Thoracic aorta (tissue), 2 donors: ENCODE results near the gene HVCN1. TPM values are rescaled to one million over a fixed set of nuclear protein-coding genes. Genes with fewer than 3 reads are reported as not detected.

ENCODE experiments used
- ATAC-seq: fragments of 150-250 bp; one replicate; pipeline ENCODE4 v1.8.0; 2017; ENCODE audit warnings: low read depth; ENCODE audit not compliant: insufficient number of reproducible peaks, low FRiP score
- DNase-seq: peaks from one replicate; pipeline ENCODE4 v3.0.0-alpha.2; 2020; ENCODE audit warnings: low spot score
- H3K27ac ChIP-seq, 2 donors: fragments of 200-600 bp; sonication (generic); 1 replicate in 1 of 2; 2 replicates in 1 of 2; pipeline ENCODE4 v1.5.1; 2016; ENCODE audit warnings: mild to moderate bottlenecking in 2 of 2, moderate library complexity in 2 of 2
- H3K27me3 ChIP-seq: fragments of 200-600 bp; sonication (generic); replicated peaks from 2 replicates; pipeline ENCODE4 v1.6.0; 2016; ENCODE audit warnings: mild to moderate bottlenecking; ENCODE audit not compliant: insufficient read depth
- H3K36me3 ChIP-seq: fragments of 200-600 bp; sonication (generic); one replicate; pipeline ENCODE4 v1.5.1; 2016
- H3K4me1 ChIP-seq, 2 donors: fragments of 200-600 bp; sonication (generic); 1 replicate in 1 of 2; 2 replicates in 1 of 2; pipeline versions ENCODE4 v1.5.1 to v1.6.0; 2016; ENCODE audit warnings: low read depth in 2 of 2, mild to moderate bottlenecking in 1 of 2; ENCODE audit not compliant: control insufficient read depth in 1 of 2
- H3K4me3 ChIP-seq: fragments of 200-600 bp; sonication (generic); 2 replicates; pipeline ENCODE4 v1.5.1; 2016; ENCODE audit warnings: mild to moderate bottlenecking
- H3K9me3 ChIP-seq: fragments of 200-600 bp; sonication (generic); 2 replicates; pipeline ENCODE4 v1.5.1; 2016
- total RNA-seq, 2 donors: library from RNA; depleted of rRNA; stranded (reverse); fragments of >200 nt; gene quantifications; one replicate each; pipeline versions ENCODE4 v1.1.0 to v1.2.3, GENCODE V29; 2016
- TF ChIP-seq, protein P1 (sequence below): fragments of 200-600 bp; sonication (generic); IDR thresholded peaks from one replicate; pipeline ENCODE4 v1.5.1; 2019; ENCODE audit warnings: antibody characterized with exemption

The HVCN1 gene
- total RNA-seq, 2 donors from 2014 or later = 12.3 to 14.5 TPM

GRCh38 chr12:110684312-110684836, 4.5 kb downstream of the HVCN1 start:
- Histone ChIP-seq H3K36me3 (no peaks in the 10 kb centered on the region), H3K4me3 (no peak overlapping the region), H3K27ac (no peak overlapping the region), H3K9me3 (no peaks in the 10 kb centered on the region), H3K27me3 (no peaks in the 10 kb centered on the region), H3K4me1 (peaks cover 0 to 13% of the 10 kb centered on the region in 2 donors)
- no peak for DNase-seq
- ATAC-seq = no peak
- TF ChIP-seq, protein P1, sequence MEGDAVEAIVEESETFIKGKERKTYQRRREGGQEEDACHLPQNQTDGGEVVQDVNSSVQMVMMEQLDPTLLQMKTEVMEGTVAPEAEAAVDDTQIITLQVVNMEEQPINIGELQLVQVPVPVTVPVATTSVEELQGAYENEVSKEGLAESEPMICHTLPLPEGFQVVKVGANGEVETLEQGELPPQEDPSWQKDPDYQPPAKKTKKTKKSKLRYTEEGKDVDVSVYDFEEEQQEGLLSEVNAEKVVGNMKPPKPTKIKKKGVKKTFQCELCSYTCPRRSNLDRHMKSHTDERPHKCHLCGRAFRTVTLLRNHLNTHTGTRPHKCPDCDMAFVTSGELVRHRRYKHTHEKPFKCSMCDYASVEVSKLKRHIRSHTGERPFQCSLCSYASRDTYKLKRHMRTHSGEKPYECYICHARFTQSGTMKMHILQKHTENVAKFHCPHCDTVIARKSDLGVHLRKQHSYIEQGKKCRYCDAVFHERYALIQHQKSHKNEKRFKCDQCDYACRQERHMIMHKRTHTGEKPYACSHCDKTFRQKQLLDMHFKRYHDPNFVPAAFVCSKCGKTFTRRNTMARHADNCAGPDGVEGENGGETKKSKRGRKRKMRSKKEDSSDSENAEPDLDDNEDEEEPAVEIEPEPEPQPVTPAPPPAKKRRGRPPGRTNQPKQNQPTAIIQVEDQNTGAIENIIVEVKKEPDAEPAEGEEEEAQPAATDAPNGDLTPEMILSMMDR = no peak

GRCh38 chr12:110683888-110684287, 5.0 kb downstream of the HVCN1 start:
- no peak overlapping the region for H3K27ac ChIP-seq
- H3K9me3 ChIP-seq = no peaks in the 10 kb centered on the region
- no peaks in the 10 kb centered on the region for H3K36me3 ChIP-seq
- ATAC-seq = no peak
- no peaks in the 10 kb centered on the region for H3K27me3 ChIP-seq
- no peak overlapping the region for H3K4me3 ChIP-seq
- TF ChIP-seq, protein P1 = no peak
- H3K4me1 ChIP-seq = peaks cover 0 to 13% of the 10 kb centered on the region in 2 donors
- DNase-seq = no peak

GRCh38 chr12:110680032-110680431, 8.9 kb downstream of the HVCN1 start:
- peaks cover 0 to 2% of the 10 kb centered on the region in 2 donors for H3K4me1 ChIP-seq
- DNase-seq (no peak), ATAC-seq (no peak)
- TF ChIP-seq, protein P1 = no peak
- H3K36me3 ChIP-seq = no peaks in the 10 kb centered on the region
- peaks cover 2% of the 10 kb centered on the region for H3K9me3 ChIP-seq
- H3K27me3 ChIP-seq = no peaks in the 10 kb centered on the region
- H3K4me3 ChIP-seq = no peak overlapping the region
- H3K27ac ChIP-seq = no peak overlapping the region

DNA sequence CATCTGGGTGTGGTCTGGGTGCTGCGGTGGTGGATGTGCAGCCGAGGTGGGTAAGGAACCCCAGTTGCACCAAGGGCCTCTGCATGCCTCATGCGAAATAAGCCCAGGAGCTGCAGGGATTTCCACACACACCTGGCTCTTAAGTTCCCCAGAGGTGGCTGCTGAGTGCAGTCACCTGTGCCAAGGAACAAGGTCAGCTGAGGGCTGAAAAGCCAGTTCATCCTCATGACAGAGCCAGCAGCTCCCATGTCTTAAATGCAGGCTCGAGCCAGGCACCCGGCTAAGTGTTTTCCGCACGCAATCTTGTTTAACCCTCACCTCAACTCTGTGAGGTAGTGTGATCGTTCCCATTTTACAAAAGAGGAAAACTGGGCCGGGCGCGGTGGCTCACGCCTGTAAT, 9.7 kb downstream of the HVCN1 start:
- Histone ChIP-seq H3K27ac (no peak overlapping the region), H3K36me3 (no peaks in the 10 kb centered on the region), H3K4me1 (peaks cover 0 to 2% of the 10 kb centered on the region in 2 donors), H3K27me3 (no peaks in the 10 kb centered on the region), H3K9me3 (peaks cover 6% of the 10 kb centered on the region), H3K4me3 (no peak overlapping the region)
- TF ChIP-seq, protein P1 = no peak
- DNase-seq = no peak
- ATAC-seq = no peak

- H3K27me3 ChIP-seq = no peaks in the 10 kb centered on the region
- no peak for DNase-seq
- ATAC-seq = no peak
- no peaks in the 10 kb centered on the region for H3K36me3 ChIP-seq
- H3K4me1 ChIP-seq = peaks cover 0 to 2% of the 10 kb centered on the region in 2 donors
- H3K4me3 ChIP-seq = no peak overlapping the region
- no peak overlapping the region for H3K27ac ChIP-seq
- TF ChIP-seq, protein P1 = no peak
- peaks cover 6% of the 10 kb centered on the region for H3K9me3 ChIP-seq
Measured at GRCh38 chr12:110677982-110678381, 10.9 kb downstream of the HVCN1 start.
